ENCODE results near the gene CEP250. TPM values are rescaled to one million over a fixed set of nuclear protein-coding genes. Genes with fewer than 3 reads are reported as not detected.
A peak's percentile ranks its signal among the peaks of the same experiment; 100 is the strongest.
"Not testable (repeated sequence)": the region's sequence is repeated elsewhere in the genome, so short reads cannot be mapped to it uniquely, and the experiment has no call there.

Gene CEP250
- polyA plus RNA-seq, 4 donors = 43.0 to 50.7 (median 48.9) TPM

GRCh38 chr20:35515949-35516645 is 60.7 kb downstream of the CEP250 start:
- DNase-seq (ENCODE audit: low read depth in 4 of 4, low spot score in 3 of 4) = no peak

DNA sequence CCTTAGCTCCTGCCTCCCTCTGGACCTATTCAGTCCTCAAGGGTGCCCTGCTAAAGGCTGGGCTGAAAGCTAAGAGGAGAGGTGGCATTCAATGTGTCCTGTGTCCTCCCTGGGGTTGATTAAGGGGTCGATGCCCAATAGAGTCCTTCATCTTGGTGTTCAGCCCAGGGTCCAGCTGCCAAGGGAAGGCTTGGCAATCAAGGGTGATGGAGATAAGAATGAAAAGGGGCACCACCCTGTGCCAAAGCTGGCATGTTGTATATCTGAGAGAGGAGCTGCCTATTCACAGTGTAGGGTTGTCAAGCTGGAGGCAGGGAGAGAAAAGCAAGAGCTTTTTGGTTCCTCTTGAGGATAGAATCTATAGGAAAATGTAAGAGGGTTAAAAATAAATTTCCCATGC is 61.7 kb downstream of the CEP250 start:
- no peak for DNase-seq (ENCODE audit: low read depth in 4 of 4, low spot score in 3 of 4)

GRCh38 chr20:35517767-35518166 is 62.4 kb downstream of the CEP250 start:
- not testable (repeated sequence) for DNase-seq (ENCODE audit: low read depth in 4 of 4, low spot score in 3 of 4)

DNA sequence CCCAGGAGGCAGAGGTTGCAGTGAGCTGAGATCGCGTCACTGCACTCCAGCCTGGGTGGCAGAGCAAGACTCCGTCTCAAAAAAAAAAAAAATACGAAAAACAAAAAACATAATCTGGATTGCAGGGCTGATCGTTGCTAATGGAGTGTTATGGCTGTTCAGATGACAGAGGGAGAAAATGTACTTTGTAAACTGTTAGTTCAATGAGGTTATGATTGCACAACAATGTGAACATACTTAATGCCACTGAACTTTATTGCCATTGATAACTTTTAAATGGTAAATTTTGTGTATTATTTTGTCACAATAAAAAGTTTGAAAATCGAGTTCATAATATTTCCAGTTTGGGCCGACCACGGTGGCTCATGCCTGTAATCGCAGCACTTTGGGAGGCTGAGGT is 63.6 kb downstream of the CEP250 start:
- DNase-seq (ENCODE audit: low read depth in 4 of 4, low spot score in 3 of 4) = no peak

DNA sequence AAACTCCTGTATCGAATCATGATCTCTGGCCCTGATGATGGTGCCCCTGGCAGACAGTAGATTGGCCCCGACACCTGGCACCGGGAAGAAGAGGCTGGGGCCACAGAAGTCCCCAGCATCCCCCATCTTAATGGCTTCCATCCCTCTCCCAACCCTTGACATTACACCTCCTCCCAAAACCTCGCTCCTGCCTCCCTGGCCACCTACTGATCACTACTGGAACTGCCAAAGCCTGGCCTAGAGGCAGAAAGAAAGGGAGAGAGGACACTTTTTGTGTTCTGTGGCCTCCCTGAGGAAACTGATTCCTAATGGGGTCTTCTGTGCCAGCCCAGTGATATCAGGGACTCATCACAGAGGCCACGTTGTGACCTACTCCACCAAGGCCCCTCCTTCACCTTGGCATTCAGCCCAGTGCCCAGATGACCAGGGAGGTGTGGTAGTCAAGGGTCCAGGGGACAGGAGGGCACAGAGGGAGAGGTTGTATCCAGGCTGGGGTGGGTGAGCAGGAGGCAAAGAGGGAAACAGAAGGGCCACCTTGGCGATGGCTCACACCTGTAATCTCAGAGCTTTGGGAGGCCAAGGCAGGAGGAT is 68.0 kb downstream of the CEP250 start:
- DNase-seq (ENCODE audit: low read depth in 4 of 4, low spot score in 3 of 4) = no peak

DNA sequence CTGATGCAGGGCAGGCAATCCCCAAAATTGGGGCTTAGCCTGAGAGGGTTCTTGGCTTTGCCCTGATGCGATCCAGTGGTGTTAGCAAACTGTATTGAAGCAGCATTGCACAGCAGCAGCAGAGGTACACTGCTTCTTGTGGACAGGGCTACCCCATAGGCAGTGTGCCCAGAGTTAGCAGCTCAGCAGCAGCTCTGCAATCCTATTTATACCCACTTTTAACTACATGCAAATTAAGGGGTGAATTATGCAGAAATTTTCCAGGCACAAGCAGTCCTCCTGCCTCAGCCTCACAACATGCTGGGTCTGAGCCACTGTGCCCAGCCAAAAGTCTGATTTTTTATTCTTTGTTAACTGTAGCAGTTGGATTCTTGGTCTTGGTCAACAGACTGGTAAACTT is 70.2 kb downstream of the CEP250 start:
- DNase-seq (ENCODE audit: low read depth in 4 of 4, low spot score in 3 of 4) = no peak

DNA sequence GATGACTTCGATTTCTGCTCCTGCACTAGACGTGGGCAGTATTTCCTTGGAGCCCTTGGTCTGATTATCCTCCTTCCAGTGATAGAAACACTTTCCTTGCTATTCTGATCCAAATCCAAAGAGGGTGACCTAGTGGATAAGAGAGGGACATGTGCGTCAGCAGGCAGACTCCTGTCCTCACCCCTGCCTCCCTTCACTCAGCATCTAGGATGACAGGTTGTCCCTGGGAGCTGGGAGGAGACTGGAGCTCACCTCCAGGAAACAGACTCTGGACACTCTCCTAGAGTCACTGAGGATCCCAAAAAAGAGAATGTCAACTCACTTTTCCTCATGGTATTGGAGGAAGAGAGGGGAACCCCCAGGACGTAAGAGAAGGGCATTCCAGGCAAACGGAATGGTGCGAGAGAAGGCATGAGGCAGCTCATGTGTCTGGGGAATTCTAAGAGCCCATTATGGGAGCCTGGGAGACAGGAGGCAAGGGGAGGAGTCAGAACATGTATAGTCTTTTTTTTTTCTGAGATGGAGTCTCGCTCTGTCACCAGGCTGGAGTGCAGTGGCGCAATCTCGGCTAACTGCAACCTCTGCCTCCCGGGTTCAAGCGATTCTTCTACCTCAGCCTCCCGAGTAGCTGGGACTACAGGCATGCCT is 71.8 kb downstream of the CEP250 start:
- no peak for DNase-seq (ENCODE audit: low read depth in 4 of 4, low spot score in 3 of 4)

- no peak for DNase-seq (ENCODE audit: low read depth in 4 of 4, low spot score in 3 of 4)
Observed at GRCh38 chr20:35529552-35529951, 74.2 kb downstream of the CEP250 start, which contains the start of gene C20orf173. TSS of gene C20orf173 (minus strand) at chr20:35529652. CDS start at chr20:35529373, 279 bp downstream.

GRCh38 chr20:35539756-35540212 is 84.4 kb downstream of the CEP250 start:
- DNase-seq (ENCODE audit: low read depth in 4 of 4, low spot score in 3 of 4) = peak in 2 of 4 donors; percentile 49 to 50

GRCh38 chr20:35541118-35541782 is 85.9 kb downstream of the CEP250 start:
- no peak for DNase-seq (ENCODE audit: low read depth in 4 of 4, low spot score in 3 of 4)

DNA sequence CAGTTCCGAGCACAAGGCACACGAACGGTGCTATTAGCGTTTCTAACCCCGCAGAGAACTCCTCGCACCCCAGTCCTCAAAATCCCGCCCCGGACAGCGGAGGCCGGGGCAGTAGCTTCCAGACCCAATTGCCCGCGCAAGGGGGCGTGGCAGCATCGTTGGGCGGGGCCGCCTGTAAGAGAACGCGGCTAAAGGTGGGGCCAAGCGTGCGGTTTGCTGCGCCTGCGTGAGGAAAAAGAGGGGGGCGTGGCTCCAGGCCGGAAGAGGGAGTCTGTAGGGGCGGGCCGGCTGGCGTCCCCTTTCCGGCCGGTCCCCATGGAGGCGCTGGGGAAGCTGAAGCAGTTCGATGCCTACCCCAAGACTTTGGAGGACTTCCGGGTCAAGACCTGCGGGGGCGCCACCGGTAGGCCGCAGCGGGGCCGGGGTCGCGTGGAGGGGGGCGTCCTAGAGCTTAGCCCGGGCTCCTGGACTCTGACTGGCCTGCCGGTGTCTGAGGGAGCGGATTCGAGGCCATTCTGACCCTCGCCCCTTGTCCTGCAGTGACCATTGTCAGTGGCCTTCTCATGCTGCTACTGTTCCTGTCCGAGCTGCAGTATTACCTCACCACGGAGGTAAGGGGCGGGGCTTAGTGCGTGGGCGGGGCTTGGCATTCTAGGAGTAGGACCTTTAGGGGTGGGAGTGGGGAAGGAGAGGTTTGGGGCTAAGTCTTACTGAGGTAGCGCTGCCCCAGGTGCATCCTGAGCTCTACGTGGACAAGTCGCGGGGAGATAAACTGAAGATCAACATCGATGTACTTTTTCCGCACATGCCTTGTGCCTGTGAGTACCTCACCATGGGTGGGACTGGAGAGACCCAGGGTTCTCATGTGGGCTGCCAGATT is 86.6 kb downstream of the CEP250 start, which contains the start of gene ERGIC3:
Gene ERGIC3, plus strand, starts transcription at position 296 of the 880 bp plus-strand sequence. Its CDS starts 20 bp downstream, at position 316.
- peak; percentile 90 to 93 (median 92) for DNase-seq (ENCODE audit: low read depth in 4 of 4, low spot score in 3 of 4)

GRCh38 chr20:35542990-35543389 is 87.6 kb downstream of the CEP250 start:
- no peak for DNase-seq (ENCODE audit: low read depth in 4 of 4, low spot score in 3 of 4)

- no peak for DNase-seq (ENCODE audit: low read depth in 4 of 4, low spot score in 3 of 4)
Observed at GRCh38 chr20:35544436-35544835, 89.0 kb downstream of the CEP250 start.

GRCh38 chr20:35544941-35545340 is 89.5 kb downstream of the CEP250 start:
- not testable (repeated sequence) for DNase-seq (ENCODE audit: low read depth in 4 of 4, low spot score in 3 of 4)

DNA sequence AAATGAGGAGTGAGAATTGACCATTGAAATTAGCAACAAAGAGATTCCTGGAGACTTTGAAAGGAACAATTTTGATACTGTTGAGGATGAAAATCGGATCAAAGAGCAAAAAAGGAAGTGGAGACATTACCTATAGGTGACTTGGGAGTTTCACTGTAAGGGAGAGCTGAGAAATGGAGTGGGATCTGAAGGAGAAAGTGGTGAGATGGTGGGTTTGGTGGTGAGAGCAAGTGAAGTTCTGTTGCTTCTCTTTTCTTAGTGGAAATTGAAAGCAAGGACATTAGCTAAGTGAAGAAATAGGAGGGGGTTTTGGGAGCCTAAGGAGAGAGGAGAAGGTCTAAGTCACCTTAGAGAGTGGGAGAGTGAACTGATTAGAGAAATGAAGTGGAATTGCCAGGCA is 90.7 kb downstream of the CEP250 start:
- no peak for DNase-seq (ENCODE audit: low read depth in 4 of 4, low spot score in 3 of 4)

DNA sequence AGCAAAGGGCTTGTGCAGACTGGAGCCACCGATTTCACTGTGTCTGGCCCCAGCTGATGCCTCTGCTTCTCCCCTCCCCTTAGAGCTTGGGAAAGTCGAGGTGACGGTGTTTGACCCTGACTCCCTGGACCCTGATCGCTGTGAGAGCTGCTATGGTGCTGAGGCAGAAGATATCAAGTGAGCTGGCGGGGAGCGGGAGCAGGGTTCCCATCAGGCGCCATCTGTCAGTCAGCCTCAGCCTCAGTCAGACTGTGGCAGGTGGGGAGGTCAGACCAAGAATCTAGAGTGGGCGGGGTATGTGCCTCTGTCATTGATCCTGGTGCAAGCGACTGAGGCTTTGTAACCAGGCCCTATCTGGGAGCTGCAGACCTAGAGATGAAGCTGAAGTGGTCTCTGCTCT is 91.9 kb downstream of the CEP250 start:
- DNase-seq (ENCODE audit: low read depth in 4 of 4, low spot score in 3 of 4) = no peak

- DNase-seq (ENCODE audit: low read depth in 4 of 4, low spot score in 3 of 4) = no peak
Observed at GRCh38 chr20:35551503-35551902, 96.1 kb downstream of the CEP250 start.

DNA sequence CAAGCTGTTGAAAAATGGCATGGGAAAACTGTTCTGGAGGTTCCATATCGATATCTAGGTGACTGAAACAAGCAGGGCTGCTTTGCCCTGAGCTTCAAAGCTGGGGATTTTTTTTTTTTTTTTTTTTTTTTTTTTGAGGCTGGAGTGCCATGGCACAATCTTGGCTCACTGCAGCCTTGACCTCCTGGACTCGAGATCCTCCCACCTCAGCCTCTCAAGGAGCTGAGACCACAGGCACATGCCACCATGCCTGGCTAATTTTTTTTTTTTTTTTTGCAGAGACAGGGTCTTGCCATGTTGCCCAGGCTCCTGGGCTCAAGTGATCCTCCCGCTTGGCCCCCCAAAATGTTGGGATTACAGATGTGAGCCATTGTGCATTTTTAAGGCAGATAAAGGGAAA is 97.5 kb downstream of the CEP250 start:
- DNase-seq (ENCODE audit: low read depth in 4 of 4, low spot score in 3 of 4) = no peak

DNA sequence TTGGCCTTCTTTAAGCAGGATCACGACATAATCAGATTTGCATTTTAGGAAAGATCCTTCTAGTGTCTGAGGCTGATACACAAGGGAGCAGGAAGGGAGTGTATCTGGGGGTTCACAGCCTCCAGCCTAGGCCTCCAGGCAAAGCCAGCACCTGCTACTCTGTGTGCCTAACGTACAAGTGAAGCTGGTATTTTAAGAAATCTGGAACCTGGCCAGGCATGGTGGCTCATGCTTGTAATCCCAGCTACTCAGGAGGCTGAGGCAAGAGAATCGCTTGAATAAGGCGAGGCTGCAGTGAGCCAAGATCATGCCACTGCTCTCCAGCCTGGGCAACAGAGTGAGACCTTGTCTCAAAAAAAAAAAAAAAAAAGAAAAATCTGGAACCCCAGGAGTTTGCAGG is 100.1 kb downstream of the CEP250 start:
- not testable (repeated sequence) for DNase-seq (ENCODE audit: low read depth in 4 of 4, low spot score in 3 of 4)

All from right renal pelvis (tissue), 4 donors.